Transverse colon (tissue), 3 donors: ENCODE measurements around the gene PSG1.

Source experiments
- CTCF ChIP-seq, 5 experiments: fragments of 200-600 bp in 3 of 5; fragments of 450-650 bp in 2 of 5; sonication (generic) in 3 of 5; IDR thresholded peaks; 1 replicate in 2 of 5; 2 replicates in 3 of 5; pipeline ENCODE4 v1.5.1; 2016 to 2017; ENCODE audit warnings: antibody characterized with exemption in 5 of 5, inconsistent platforms in 3 of 5, mild to moderate bottlenecking in 2 of 5, moderate library complexity in 1 of 5
- POLR2A ChIP-seq: fragments of 450-650 bp; IDR thresholded peaks from one replicate; pipeline ENCODE4 v1.6.1; 2016; ENCODE audit warnings: antibody characterized with exemption, mild to moderate bottlenecking, moderate library complexity

GRCh38 chr19:42928896-42929295, 49.4 kb upstream of the PSG1 start:
- TF ChIP-seq POLR2A (no peak), CTCF (IDR thresholded peaks at IDR 0.05) (no peak)
